HEK293T (cell line): ENCODE data around the gene TMPRSS4.

ENCODE experiments used
- BHLHE40 ChIP-seq: fragments of 450-650 bp; IDR thresholded peaks from 2 replicates; pipeline ENCODE4 v1.6.1; 2016; ENCODE audit warnings: mild to moderate bottlenecking, moderate library complexity, borderline replicate concordance
- ELF4 ChIP-seq: fragments of 450-650 bp; IDR thresholded peaks from 2 replicates; pipeline ENCODE4 v1.6.1; 2017; ENCODE audit warnings: antibody characterized with exemption
- L3MBTL2 ChIP-seq: fragments of 450-650 bp; conservative IDR thresholded peaks from 2 replicates; pipeline ENCODE4 v1.6.1; 2016; ENCODE audit warnings: mild to moderate bottlenecking
- NFRKB ChIP-seq: fragments of 450-650 bp; IDR thresholded peaks from 2 replicates; pipeline ENCODE4 v1.6.1; 2016; ENCODE audit warnings: mild to moderate bottlenecking, moderate library complexity
- SP1 ChIP-seq: fragments of 450-650 bp; IDR thresholded peaks from 2 replicates; pipeline ENCODE4 v1.6.1; 2017
- SUZ12 ChIP-seq: fragments of 450-650 bp; IDR thresholded peaks from 2 replicates; pipeline ENCODE4 v1.6.1; 2016; ENCODE audit warnings: mild to moderate bottlenecking

DNA sequence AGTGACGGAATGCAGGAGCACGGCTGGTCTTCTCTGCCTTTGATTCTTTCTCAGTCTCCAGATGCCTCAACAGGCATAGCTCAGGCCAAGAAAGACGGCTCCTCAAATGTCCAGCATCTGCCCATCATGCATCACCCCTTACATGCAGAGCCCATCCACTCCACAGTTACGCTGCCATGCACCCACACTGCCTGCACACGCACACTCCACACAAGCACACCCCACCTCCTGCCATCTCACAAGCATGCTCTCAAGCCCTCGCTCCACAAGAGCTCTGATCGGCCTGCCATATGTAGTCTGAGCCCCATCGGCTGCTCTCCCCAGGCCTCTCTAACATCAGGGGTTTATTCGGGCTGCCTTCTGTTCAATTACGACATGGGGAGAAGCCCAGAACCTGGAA, 56.9 kb downstream of the TMPRSS4 start:
- TF ChIP-seq BHLHE40 (no peak), NFRKB (no peak), L3MBTL2 (no peak), ELF4 (no peak), SUZ12 (no peak), SP1 (no peak)
